CD4-positive, alpha-beta T cell (primary cell): Measurements from ENCODE around the gene MPRIP. TPM values are rescaled to one million over a fixed set of nuclear protein-coding genes. Genes with fewer than 3 reads are reported as not detected.

ENCODE experiments used
- ATAC-seq: fragments of 200-7000 bp; cut with Tn5 transposase; one replicate; pipeline ENCODE4 v1.10.0; 2022; ENCODE audit warnings: mild to moderate bottlenecking; ENCODE audit not compliant: poor library complexity
- CTCF ChIA-PET: fragments of 350-600 bp; sonication (Branson Sonifier 250); formaldehyde crosslinking; loops from one replicate; lab custom pipeline; 2021; ENCODE audit warnings: antibody characterized with exemption, inconsistent platforms; lab: Charles Lee
- POLR2A ChIA-PET: fragments of 350-600 bp; sonication (Branson Sonifier 250); formaldehyde crosslinking; loops from one replicate; lab custom pipeline; 2021; ENCODE audit warnings: antibody characterized with exemption, inconsistent platforms; lab: Charles Lee
- DNase-seq, 14 experiments: peaks; one replicate each; pipeline ENCODE4 v3.0.0-alpha.2; 2013 to 2020; ENCODE audit warnings: mixed read lengths in 2 of 14
- H3K27ac ChIP-seq, 2 donors: one replicate each; pipeline versions ENCODE4 v1.5.1 to v1.7.0; 2013; ENCODE audit warnings: low read length in 2 of 2, low read depth in 1 of 2, mild to moderate bottlenecking in 1 of 2
- H3K27me3 ChIP-seq, 2 experiments: 1 replicate in 1 of 2; 2 replicates in 1 of 2; pipeline versions ENCODE4 v1.6.1 to v1.7.0; 2013; ENCODE audit warnings: low read length in 2 of 2, control low read depth in 1 of 2, mild to moderate bottlenecking in 1 of 2, moderate library complexity in 1 of 2; ENCODE audit not compliant: insufficient read depth in 2 of 2, control insufficient read depth in 1 of 2
- H3K36me3 ChIP-seq: one replicate; pipeline ENCODE4 v1.6.1; 2013; ENCODE audit warnings: low read length, control low read depth; ENCODE audit not compliant: insufficient read depth
- H3K4me1 ChIP-seq: one replicate; pipeline ENCODE4 v1.6.1; 2013; ENCODE audit warnings: low read length, control low read depth; ENCODE audit not compliant: insufficient read depth
- H3K4me3 ChIP-seq: one replicate; pipeline ENCODE4 v1.5.1; 2013; ENCODE audit warnings: mild to moderate bottlenecking, low read length, moderate library complexity
- H3K9me3 ChIP-seq, 2 experiments: 1 replicate in 1 of 2; 2 replicates in 1 of 2; pipeline versions ENCODE4 v1.6.1 to v1.7.0; 2013; ENCODE audit warnings: low read length in 2 of 2, mild to moderate bottlenecking in 2 of 2, control low read depth in 1 of 2, moderate library complexity in 1 of 2; ENCODE audit not compliant: control insufficient read depth in 1 of 2, insufficient read depth in 1 of 2
- H3K27ac Mint-ChIP-seq: one replicate; pipeline ENCODE4 v1.8.0; 2020; ENCODE audit warnings: mixed read lengths
- H3K27me3 Mint-ChIP-seq: one replicate; pipeline ENCODE4 v1.8.0; 2021; ENCODE audit warnings: mixed read lengths
- H3K36me3 Mint-ChIP-seq: one replicate; pipeline ENCODE4 v1.8.0; 2021; ENCODE audit warnings: low read depth, mixed read lengths
- H3K4me1 Mint-ChIP-seq: one replicate; pipeline ENCODE4 v1.8.0; 2021; ENCODE audit warnings: low read depth, mixed read lengths
- H3K4me3 Mint-ChIP-seq: one replicate; pipeline ENCODE4 v1.8.0; 2020; ENCODE audit warnings: mild to moderate bottlenecking, mixed read lengths
- H3K9me3 Mint-ChIP-seq: one replicate; pipeline ENCODE4 v1.8.0; 2020; ENCODE audit warnings: mixed read lengths
- CTCF ChIP-seq: fragments of 200-600 bp; IDR thresholded peaks from one replicate; pipeline ENCODE4 v1.8.0; 2022; ENCODE audit warnings: antibody characterized with exemption, mild to moderate bottlenecking
- intact Hi-C, 2 experiments: fragments of 100-400 bp; cut with DNase I in 1 of 2; cut with micrococcal nuclease in 1 of 2; formaldehyde crosslinking; loops; one replicate each; pipeline versions ENCODE4 v1.15.1 to v1.9.0; 2023 to 2025; cut with DNase I, micrococcal nuclease
- total RNA-seq, 174 experiments: library from RNA in 2 of 174; stranded (reverse) in 2 of 174; gene quantifications; one replicate each; pipeline ENCODE4 v1.2.3 and lab custom pipeline; 2021 to 2026

The MPRIP gene
- total RNA-seq, 2 experiments from 2014 or later: 176 to 188 TPM

GRCh38 chr17:17181666-17182597 lies 139.7 kb downstream of the MPRIP start:
- peak overlapping the region; percentile 82 for H3K4me3 Mint-ChIP-seq
- Histone ChIP-seq H3K27ac (peak overlapping the region; percentile 77), H3K27me3 (no peaks in the 10 kb centered on the region), H3K4me1 (peaks cover 99% of the 10 kb centered on the region), H3K9me3 (no peaks in the 10 kb centered on the region), H3K36me3 (peaks cover 19% of the 10 kb centered on the region), H3K4me3 (peak overlapping the region; percentile 37)
- TF ChIP-seq CTCF: no peak
- ChIA-PET POLR2A (interaction anchor here (0.8 to 3.0 kb wide), 9 partner anchors 10 to 166 kb away, joined by 3 to 13 read pairs (median 8); partner anchors contain the start of genes FLCN and PLD6), CTCF (interaction anchor here (1.3 to 2.9 kb wide), 3 partner anchors 40 to 190 kb away, joined by 3 to 7 read pairs (median 6); no protein-coding TSS in a partner anchor)
- DNase-seq (peak in 12 of 14 experiments; percentile 25 to 82 (median 48)), ATAC-seq (peak; percentile 66)
- no peaks in the 10 kb centered on the region for H3K27me3 Mint-ChIP-seq
- H3K4me1 Mint-ChIP-seq: peaks cover 92% of the 10 kb centered on the region
- no peaks in the 10 kb centered on the region for H3K9me3 Mint-ChIP-seq
- peak overlapping the region; percentile 99 for H3K27ac Mint-ChIP-seq
- H3K36me3 Mint-ChIP-seq: peaks cover 53% of the 10 kb centered on the region
- intact Hi-C loops: loop anchor here (1.0 to 2.0 kb wide), 3 partner anchors 23 to 55 kb away; partner anchors contain the start of gene FLCN (in 1 of the 2)

GRCh38 chr17:17182598-17183136 lies 140.4 kb downstream of the MPRIP start:
- H3K4me1 Mint-ChIP-seq: peaks cover 89% of the 10 kb centered on the region
- Histone ChIP-seq H3K27me3 (no peaks in the 10 kb centered on the region), H3K9me3 (no peaks in the 10 kb centered on the region), H3K36me3 (peaks cover 16% of the 10 kb centered on the region), H3K4me1 (peaks cover 99% of the 10 kb centered on the region), H3K27ac (peak overlapping the region; percentile 77), H3K4me3 (peak overlapping the region; percentile 37)
- peak overlapping the region; percentile 99 for H3K27ac Mint-ChIP-seq
- peak overlapping the region; percentile 82 for H3K4me3 Mint-ChIP-seq
- ChIA-PET POLR2A (interaction anchor here (0.8 to 3.0 kb wide), 9 partner anchors 9 to 166 kb away, joined by 3 to 13 read pairs (median 8); partner anchors contain the start of genes FLCN and PLD6), CTCF (interaction anchor here (1.6 to 2.9 kb wide), 2 partner anchors 41 to 62 kb away, joined by 6 to 7 read pairs; no protein-coding TSS in a partner anchor)
- H3K36me3 Mint-ChIP-seq: peaks cover 50% of the 10 kb centered on the region
- intact Hi-C loops: loop anchor here (1.0 to 2.0 kb wide), 3 partner anchors 22 to 54 kb away; partner anchors contain the start of gene FLCN (in 1 of the 2)
- ATAC-seq: peak; percentile 24
- H3K27me3 Mint-ChIP-seq: no peaks in the 10 kb centered on the region
- DNase-seq: peak in 8 of 14 experiments; percentile 28 to 61 (median 42)
- no peaks in the 10 kb centered on the region for H3K9me3 Mint-ChIP-seq
- TF ChIP-seq CTCF: no peak

GRCh38 chr17:17183744-17184143 lies 141.5 kb downstream of the MPRIP start:
- intact Hi-C loops: loop anchor here (2.0 kb wide), 2 partner anchors 21 to 53 kb away; partner anchors contain the start of gene FLCN (in 1 of the 2)
- peaks cover 94% of the 10 kb centered on the region for H3K4me1 ChIP-seq
- no peaks in the 10 kb centered on the region for H3K9me3 Mint-ChIP-seq

More at GRCh38 chr17:17183744-17184143, 141.5 kb downstream of the MPRIP start:
- H3K36me3 Mint-ChIP-seq: peaks cover 54% of the 10 kb centered on the region
- peak overlapping the region; percentile 99 for H3K27ac Mint-ChIP-seq
- no peak for DNase-seq
- CTCF ChIA-PET: interaction anchor here (0.6 kb wide), 1 partner anchor 14 kb away, joined by 3 read pairs; no protein-coding TSS in a partner anchor
- peak overlapping the region; percentile 34 for H3K4me3 Mint-ChIP-seq
- H3K9me3 ChIP-seq: no peaks in the 10 kb centered on the region
- H3K36me3 ChIP-seq: peaks cover 20% of the 10 kb centered on the region
- no peak overlapping the region for H3K4me3 ChIP-seq
- H3K27ac ChIP-seq: peak overlapping the region; percentile 69 to 77
- H3K27me3 Mint-ChIP-seq: no peaks in the 10 kb centered on the region
- ATAC-seq: no peak
- no peak for TF ChIP-seq CTCF
- POLR2A ChIA-PET: interaction anchor here (1.1 to 2.0 kb wide), 5 partner anchors 8 to 53 kb away, joined by 3 to 13 read pairs (median 3); partner anchors contain the start of gene FLCN
- peaks cover 85% of the 10 kb centered on the region for H3K4me1 Mint-ChIP-seq
- H3K27me3 ChIP-seq: no peaks in the 10 kb centered on the region
